Eye (tissue), 1 donor: ENCODE results near the gene PLEKHF1.
A peak's percentile ranks its signal among the peaks of the same experiment; 100 is the strongest.
"Not testable (repeated sequence)": the region's sequence is repeated elsewhere in the genome, so short reads cannot be mapped to it uniquely, and the experiment has no call there.

ENCODE experiments used
- DNase-seq: peaks from one replicate; pipeline ENCODE4 v3.0.0-alpha.2; 2015

The PLEKHF1 gene

GRCh38 chr19:29665215-29665825, at the start of gene PLEKHF1:
Gene PLEKHF1 (plus strand): TSS chr19:29665461. CDS start chr19:29673840, 8,379 bp downstream.
- peak; percentile 94 for DNase-seq

- no peak for DNase-seq
Observed at GRCh38 chr19:29615891-29616425, 49.3 kb upstream of the PLEKHF1 start.

GRCh38 chr19:29616541-29616940, 48.7 kb upstream of the PLEKHF1 start:
- DNase-seq: no peak

- DNase-seq: no peak
Observed at GRCh38 chr19:29617366-29618266, 47.6 kb upstream of the PLEKHF1 start.

- DNase-seq: no peak
Observed at GRCh38 chr19:29618434-29618833, 46.8 kb upstream of the PLEKHF1 start.

GRCh38 chr19:29618871-29619270, 46.4 kb upstream of the PLEKHF1 start:
- DNase-seq: no peak

- no peak for DNase-seq
Observed at GRCh38 chr19:29620931-29621351, 44.3 kb upstream of the PLEKHF1 start.

- no peak for DNase-seq
Observed at GRCh38 chr19:29622166-29623070, 42.8 kb upstream of the PLEKHF1 start.

GRCh38 chr19:29623726-29624488, 41.4 kb upstream of the PLEKHF1 start:
- DNase-seq: no peak

GRCh38 chr19:29624489-29625185, 40.6 kb upstream of the PLEKHF1 start:
- no peak for DNase-seq

GRCh38 chr19:29625186-29625651, 40.0 kb upstream of the PLEKHF1 start:
- DNase-seq: no peak

GRCh38 chr19:29626386-29626785, 38.9 kb upstream of the PLEKHF1 start:
- no peak for DNase-seq

GRCh38 chr19:29626832-29627231, 38.4 kb upstream of the PLEKHF1 start:
- DNase-seq: not testable (repeated sequence)

- no peak for DNase-seq
Observed at GRCh38 chr19:29628661-29629385, 36.4 kb upstream of the PLEKHF1 start.

- DNase-seq: no peak
Observed at GRCh38 chr19:29629836-29630534, 35.3 kb upstream of the PLEKHF1 start.

- peak; percentile 23 for DNase-seq
Observed at GRCh38 chr19:29630655-29631054, 34.6 kb upstream of the PLEKHF1 start.

GRCh38 chr19:29631450-29631849, 33.8 kb upstream of the PLEKHF1 start:
- DNase-seq: no peak

- no peak for DNase-seq
Observed at GRCh38 chr19:29634002-29634401, 31.3 kb upstream of the PLEKHF1 start.

- no peak for DNase-seq
Observed at GRCh38 chr19:29634423-29635130, 30.7 kb upstream of the PLEKHF1 start.
